MG63 (cell line): ENCODE measurements around the gene TRIM69. TPM values are rescaled to one million over a fixed set of nuclear protein-coding genes. Genes with fewer than 3 reads are reported as not detected.

Experiments
- DNase-seq: peaks from one replicate; pipeline ENCODE4 v3.0.0-alpha.2; 2020
- H3K27me3 ChIP-seq: fragments of 250-450 bp; sonication (Bioruptor Pico); 2 replicates; pipeline ENCODE4 v1.5.1; 2020; ENCODE audit warnings: mild to moderate bottlenecking, moderate library complexity
- H3K36me3 ChIP-seq: fragments of 250-450 bp; sonication (Bioruptor Pico); 2 replicates; pipeline ENCODE4 v1.5.1; 2020; ENCODE audit warnings: mild to moderate bottlenecking, moderate library complexity
- H3K4me3 ChIP-seq: fragments of 250-450 bp; sonication (Bioruptor Pico); 2 replicates; pipeline ENCODE4 v1.5.1; 2020; ENCODE audit warnings: mild to moderate bottlenecking, moderate library complexity
- H3K9me3 ChIP-seq: fragments of 250-450 bp; sonication (Bioruptor Pico); 2 replicates; pipeline ENCODE4 v1.5.1; 2020; ENCODE audit warnings: mild to moderate bottlenecking, moderate library complexity
- total RNA-seq: library from RNA; depleted of rRNA; stranded (reverse); fragments of >200 nt; shearing (Covaris generic); gene quantifications from 2 replicates; pipeline ENCODE4 v1.2.3, GENCODE V29; 2014; ENCODE audit warnings: low replicate concordance; rRNA removed

TRIM69 gene
- total RNA-seq, 1 experiment from 2014 or later: 8.9 TPM

DNA sequence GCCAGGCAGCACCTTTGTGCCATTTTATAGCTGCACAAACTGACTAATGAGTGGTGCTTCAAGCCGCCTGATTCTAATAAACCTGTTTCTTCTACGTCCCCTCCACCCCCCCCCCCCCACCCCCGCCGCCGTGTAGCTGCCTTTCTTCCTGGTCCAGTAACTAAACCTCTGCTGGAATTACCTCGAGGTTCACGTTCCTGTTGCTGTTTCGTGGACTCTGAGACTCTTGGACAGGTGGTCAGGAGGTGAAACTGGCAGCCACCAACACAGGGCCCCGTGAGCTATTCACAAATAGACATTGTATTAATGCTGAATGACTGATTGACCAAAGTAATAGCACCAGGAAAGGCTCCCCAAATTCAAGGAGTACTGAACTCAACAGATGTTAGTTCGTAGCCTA, 73.9 kb downstream of the TRIM69 start:
- H3K9me3 ChIP-seq: no peaks in the 10 kb centered on the region
- DNase-seq: no peak
- no peak overlapping the region for H3K4me3 ChIP-seq
- H3K27me3 ChIP-seq: no peaks in the 10 kb centered on the region; the same call in 1 of the 2 replicates
- no peaks in the 10 kb centered on the region for H3K36me3 ChIP-seq

GRCh38 chr15:44811337-44811736, 75.0 kb downstream of the TRIM69 start:
- no peaks in the 10 kb centered on the region for H3K9me3 ChIP-seq
- DNase-seq: no peak
- no peaks in the 10 kb centered on the region for H3K36me3 ChIP-seq
- no peaks in the 10 kb centered on the region; the same call in 1 of the 2 replicates for H3K27me3 ChIP-seq
- no peak overlapping the region for H3K4me3 ChIP-seq

DNA sequence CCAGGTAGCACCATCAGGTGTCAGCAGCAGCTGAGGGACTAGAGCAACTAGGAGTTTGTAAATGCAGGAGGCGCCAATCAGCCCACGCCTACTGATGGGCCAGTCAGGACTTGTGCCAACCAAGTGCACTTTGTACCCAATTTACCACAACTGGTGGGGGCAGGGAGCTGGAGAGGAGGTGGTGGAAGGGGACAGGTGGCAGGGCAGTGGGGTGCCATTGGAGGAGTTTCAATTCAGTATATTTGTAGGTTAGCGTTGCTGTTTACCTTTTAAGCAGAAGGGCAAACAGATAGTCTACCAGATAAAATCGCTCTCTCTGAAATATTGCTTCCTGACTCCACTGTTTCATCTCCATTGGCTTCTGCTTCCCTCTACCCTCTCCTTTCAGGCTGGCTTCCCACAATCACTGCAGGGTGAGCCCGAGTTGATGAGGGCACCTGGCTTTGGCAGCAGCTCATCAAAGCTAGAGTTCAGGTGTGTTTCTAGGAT, 75.7 kb downstream of the TRIM69 start:
- Histone ChIP-seq H3K27me3 (no peaks in the 10 kb centered on the region; the same call in 1 of the 2 replicates), H3K9me3 (no peaks in the 10 kb centered on the region), H3K36me3 (no peaks in the 10 kb centered on the region), H3K4me3 (no peak overlapping the region)
- DNase-seq: no peak

GRCh38 chr15:44813231-44813630, 76.9 kb downstream of the TRIM69 start:
- H3K27me3 ChIP-seq: no peaks in the 10 kb centered on the region; the same call in 1 of the 2 replicates
- no peak for DNase-seq
- no peaks in the 10 kb centered on the region for H3K36me3 ChIP-seq
- H3K4me3 ChIP-seq: no peak overlapping the region
- no peaks in the 10 kb centered on the region for H3K9me3 ChIP-seq

Other genes with a start within 250 kb of the TRIM69 start
- gene EIF3J, start 199.4 kb upstream of the TRIM69 start, total RNA-seq: 123 and 157 TPM in 2 replicates
- 27.7 and 74.7 TPM in 2 replicates for gene SPG11, start 72.9 kb upstream of the TRIM69 start, total RNA-seq
- gene PATL2, start 25.2 kb upstream of the TRIM69 start, total RNA-seq: not detected in 2 replicates
- gene B2M, start 25.0 kb upstream of the TRIM69 start, total RNA-seq: 2,823 and 3,000 TPM in 2 replicates
- gene TERB2, start 220.2 kb downstream of the TRIM69 start, total RNA-seq: not detected in 2 replicates